ENCODE results near the gene SLAMF7. TPM values are rescaled to one million over a fixed set of nuclear protein-coding genes. Genes with fewer than 3 reads are reported as not detected.

Gene SLAMF7
- total and polyA plus RNA-seq, 2 of the 8 experiments (the other 6 are each of a cell fraction or from before 2014, with no cell fraction given): not detected

GRCh38 chr1:160798439-160798838, 59.4 kb downstream of the SLAMF7 start:
- no peak overlapping the region for H2BK15ac ChIP-seq (ENCODE audit: low read length)
- CTCF ChIA-PET (ENCODE audit: partially characterized antibody): interaction anchor here (0.7 to 10.7 kb wide), 11 partner anchors 8 to 153 kb away, joined by 3 to 80 read pairs (median 3); no protein-coding TSS in a partner anchor
- no peak overlapping the region for H3K9ac ChIP-seq (replicated peaks in 1 of 4; ENCODE audit: extremely low read depth in 1 of 4, low read depth in 3 of 4, low read length in 3 of 4)
- H3K36me3 ChIP-seq (ENCODE audit: control insufficient read depth in 2 of 4, insufficient read depth in 4 of 4, low read length in 3 of 4): no peaks in the 10 kb centered on the region
- no peak overlapping the region for H2BK5ac ChIP-seq (ENCODE audit: low read depth, low read length)
- no peak for FAIRE-seq
- no peak overlapping the region for H3K4ac ChIP-seq (replicated peaks; ENCODE audit: insufficient read length, low read depth, low read length)
- no peak overlapping the region for H3K27ac ChIP-seq (ENCODE audit: low read depth, low read length)
- no peak overlapping the region for H2AK5ac ChIP-seq (ENCODE audit: low read depth, low read length)
- H2AFZ ChIP-seq (ENCODE audit: low read length): no peak overlapping the region
- H3K79me1 ChIP-seq (ENCODE audit: low read depth, low read length): no peaks in the 10 kb centered on the region
- H3K4me1 ChIP-seq (replicated peaks in 1 of 4; ENCODE audit: control insufficient read depth in 3 of 4, insufficient read depth in 4 of 4, low read length in 3 of 4): no peaks in the 10 kb centered on the region
- WGBS, 2 experiments (ENCODE audit: extremely low coverage in 1 of 2, insufficient coverage in 1 of 2, insufficient read length in 1 of 2, insufficient replicate concordance in 2 of 2, low coverage in 1 of 2, low lambda C conversion rate in 2 of 2, missing lambda C conversion rate in 1 of 2): 82% methylated on average over 2 of the region's 2 CpGs; no CpG with 5 or more reads in 1 of the 2 experiments
- no peak overlapping the region for H4K5ac ChIP-seq (ENCODE audit: insufficient read length, low read depth, low read length)
- no peak overlapping the region for H2BK20ac ChIP-seq (ENCODE audit: low read length)
- H3K9me3 ChIP-seq (ENCODE audit: insufficient read depth in 2 of 2, low read depth in 1 of 2, low read length in 1 of 2): no peaks in the 10 kb centered on the region
- no peaks in the 10 kb centered on the region for H3K23me2 ChIP-seq (ENCODE audit: low read depth, low read length)
- no peak overlapping the region for H3K18ac ChIP-seq (ENCODE audit: extremely low read depth, low read length)
- DNase-seq (ENCODE audit: low read depth in 1 of 2, low spot score in 2 of 2): no peak
- H2BK12ac ChIP-seq (ENCODE audit: low read depth, low read length): no peak overlapping the region
- H3K14ac ChIP-seq (ENCODE audit: insufficient read length): no peak overlapping the region
- no peak overlapping the region for H3K23ac ChIP-seq (ENCODE audit: insufficient read length)
- no peak overlapping the region for H4K91ac ChIP-seq (replicated peaks; ENCODE audit: insufficient read length, low read length)
- no peaks in the 10 kb centered on the region for H3K79me2 ChIP-seq (ENCODE audit: control insufficient read depth in 1 of 2, insufficient read depth in 2 of 2, low read length in 2 of 2)
- H3K27me3 ChIP-seq (replicated peaks in 1 of 4; ENCODE audit: control insufficient read depth in 3 of 4, extremely low read depth in 1 of 4, insufficient read depth in 3 of 4, low read length in 3 of 4): no peaks in the 10 kb centered on the region
- no peak overlapping the region for H3K4me3 ChIP-seq (ENCODE audit: extremely low read depth in 1 of 4, insufficient read depth in 2 of 4, low read depth in 3 of 4, low read length in 4 of 4)
- no peak overlapping the region for H2BK120ac ChIP-seq (replicated peaks; ENCODE audit: low read depth, low read length)
- H4K20me1 ChIP-seq (replicated peaks in 1 of 2; ENCODE audit: control insufficient read depth in 1 of 2, insufficient read depth in 2 of 2, low read length in 2 of 2): no peaks in the 10 kb centered on the region
- H3K4me2 ChIP-seq (ENCODE audit: insufficient read depth in 1 of 2, low read depth in 2 of 2, low read length in 2 of 2): no peak overlapping the region
- H3K56ac ChIP-seq (replicated peaks; ENCODE audit: insufficient read length, low read depth, low read length): no peak overlapping the region
- POLR2A ChIA-PET (ENCODE audit: partially characterized antibody): interaction anchor here (1.8 kb wide), 1 partner anchor 17 kb away, joined by 4 read pairs; no protein-coding TSS in a partner anchor
- H4K8ac ChIP-seq (ENCODE audit: extremely low read depth, insufficient read depth, low read length): no peak overlapping the region
- TF ChIP-seq SIN3A (conservative IDR thresholded peaks at IDR 0.05 in 1 of 2, IDR thresholded peaks at IDR 0.05 in 1 of 2; ENCODE audit: low read depth in 1 of 2, low read length in 2 of 2) (no peak), CTCF (IDR thresholded peaks at IDR 0.05; ENCODE audit: control extremely low read depth in 1 of 3, insufficient read depth in 1 of 3, low read depth in 1 of 3, low read length in 3 of 3) (no peak), ATF2 (IDR thresholded peaks at IDR 0.05; ENCODE audit: low read length) (no peak), CREB1 (IDR thresholded peaks at IDR 0.05) (no peak), ATF3 (IDR thresholded peaks at IDR 0.05; ENCODE audit: insufficient read depth, low read depth, low read length) (no peak), EZH2 (IDR thresholded peaks at IDR 0.05; ENCODE audit: low read depth, low read length, severe bottlenecking) (no peak), CHD2 (IDR thresholded peaks at IDR 0.05; ENCODE audit: low read length) (no peak), POU5F1 (IDR thresholded peaks at IDR 0.05; ENCODE audit: low read depth, low read length) (no peak), YY1 (IDR thresholded peaks at IDR 0.05; ENCODE audit: low read depth, low read length) (no peak)

All from H1 (cell line).